Aorta (tissue), 5 donors: ENCODE measurements around the gene SUMO2. TPM values are rescaled to one million over a fixed set of nuclear protein-coding genes. Genes with fewer than 3 reads are reported as not detected.

Source experiments
- ATAC-seq: fragments of 200-7000 bp; cut with Tn5 transposase; one replicate; pipeline ENCODE4 v1.9.1; 2022; ENCODE audit warnings: moderate library complexity; ENCODE audit not compliant: low FRiP score
- DNase-seq, 2 donors: peaks; one replicate each; pipeline ENCODE4 v3.0.0-alpha.2; 2020
- H3K27ac ChIP-seq, 2 donors: one replicate each; pipeline ENCODE4 v1.5.1; 2013; ENCODE audit warnings: low read length in 2 of 2, mild to moderate bottlenecking in 2 of 2, moderate library complexity in 2 of 2, control low read depth in 1 of 2, inconsistent platforms in 1 of 2, low read depth in 1 of 2
- H3K27me3 ChIP-seq, 2 donors: one replicate each; pipeline ENCODE4 v1.6.1; 2013; ENCODE audit warnings: control low read depth in 1 of 2, low read length in 1 of 2, mild to moderate bottlenecking in 1 of 2, moderate library complexity in 1 of 2; ENCODE audit not compliant: insufficient read depth in 2 of 2, control insufficient read depth in 1 of 2
- H3K36me3 ChIP-seq, 2 donors: one replicate each; pipeline ENCODE4 v1.6.1; 2013; ENCODE audit warnings: control low read depth in 1 of 2, low read length in 1 of 2, mild to moderate bottlenecking in 1 of 2; ENCODE audit not compliant: insufficient read depth in 2 of 2, control insufficient read depth in 1 of 2
- H3K4me1 ChIP-seq, 2 donors: one replicate each; pipeline ENCODE4 v1.6.1; 2013; ENCODE audit warnings: low read length in 2 of 2, control low read depth in 1 of 2, mild to moderate bottlenecking in 1 of 2, moderate library complexity in 1 of 2; ENCODE audit not compliant: insufficient read depth in 2 of 2, control insufficient read depth in 1 of 2
- H3K4me3 ChIP-seq, 2 donors: one replicate each; pipeline ENCODE4 v1.5.1; 2013; ENCODE audit warnings: low read length in 2 of 2, control low read depth in 1 of 2, mild to moderate bottlenecking in 1 of 2
- H3K9me3 ChIP-seq: one replicate; pipeline ENCODE4 v1.6.1; 2013; ENCODE audit warnings: mild to moderate bottlenecking, low read length; ENCODE audit not compliant: control insufficient read depth
- WGBS, 2 donors: extraction: QIAGEN DNeasy Blood & Tissue Kit; methylation state at CpG; one replicate each; pipeline ENCODE4 v1.1.7; 2013; 5-methylcytosine and 5-hydroxymethylcytosine counted together
- intact Hi-C, 2 donors: fragments of 100-400 bp; cut with DNase I; formaldehyde crosslinking; loops; one replicate each; pipeline versions ENCODE4 v1.14.2 to v1.15.0; 2022
- polyA plus RNA-seq, 2 donors: library from polyadenylated mRNA; stranded (reverse); fragments of 200-250 nt; gene quantifications; one replicate each; pipeline ENCODE4 v1.2.3, GENCODE V29; 2013
- total RNA-seq, 2 donors: library from RNA; stranded (reverse); fragmentation: NEBNext Ultra II Directional; extraction: Animal tissue kit (Norgen Biotek cat#: 25700); gene quantifications; one replicate each; pipeline ENCODE4 v1.2.1, GENCODE V29; 2021
- donor health status: healthy with polysubstance abuse.
- donor health status: Bipolar disorder and iron deficiency.
- donor health status: DM: no; HTN: no; CAD: no.
- donor health status: DM: no; HTN: no; CAD: no.
- donor health status: DM: yes; HTN: yes; CAD: no.

SUMO2 gene
- total and polyA plus RNA-seq, 4 donors, result 96.2 to 280 (median 188) TPM

GRCh38 chr17:75155191-75155601 lies 27.6 kb downstream of the SUMO2 start:
- Histone ChIP-seq H3K4me3 (no peak overlapping the region), H3K27me3 (peaks cover 0 to 2% of the 10 kb centered on the region in 2 donors), H3K36me3 (no peaks in the 10 kb centered on the region), H3K4me1 (no peaks in the 10 kb centered on the region), H3K9me3 (no peaks in the 10 kb centered on the region), H3K27ac (no peak overlapping the region)
- DNase-seq (peak in 1 of 2 donors; percentile 5), ATAC-seq (no peak)
- WGBS, 2 donors, result 85 to 96% methylated on average over 3 of the region's 3 CpGs
- intact Hi-C loops, result no loop called here

DNA sequence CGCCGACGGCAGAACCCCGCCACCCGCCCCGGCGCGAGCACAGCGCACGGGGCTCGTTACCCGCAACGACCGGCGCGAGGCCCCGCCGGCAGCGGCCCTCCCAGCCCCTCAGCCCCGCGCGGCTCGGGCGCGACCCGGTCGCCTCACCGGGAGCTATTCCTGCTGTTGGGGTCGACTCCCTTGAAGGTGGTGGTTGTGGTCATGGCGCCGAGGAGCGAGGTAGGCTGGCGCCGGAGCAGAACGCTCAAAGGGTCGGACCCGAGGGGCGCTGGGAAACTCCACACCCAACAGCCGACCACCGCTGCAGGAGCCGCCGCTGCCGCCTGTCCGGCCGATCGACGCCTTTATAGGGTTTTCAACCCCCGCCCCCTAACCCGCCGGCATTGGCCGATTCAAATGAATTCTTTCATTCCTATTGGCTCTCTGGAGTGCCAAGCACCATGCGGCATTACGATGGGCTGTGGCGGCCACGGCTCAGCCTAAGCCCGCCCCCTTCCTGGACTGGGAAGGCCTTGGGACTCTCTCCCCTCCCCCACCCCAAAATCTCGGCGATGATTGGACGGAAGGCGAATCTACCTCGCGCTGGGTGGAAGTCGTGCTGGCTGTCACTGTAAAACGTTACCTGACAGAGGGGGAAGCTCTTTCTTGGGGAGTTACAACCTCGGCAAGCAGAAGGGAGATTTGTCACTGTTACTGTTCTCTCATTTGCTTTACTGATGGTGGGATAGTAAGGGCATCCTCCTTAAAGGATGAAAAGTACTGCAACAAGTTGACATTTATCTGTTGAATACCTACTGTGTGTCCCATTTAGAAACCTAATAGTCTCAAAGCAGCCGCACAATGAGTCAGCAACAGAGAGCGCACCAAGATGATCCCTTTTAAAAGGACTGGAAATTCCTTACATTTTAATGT lies 28.3 kb downstream of the SUMO2 start, which contains the start of gene JPT1:
Gene JPT1 (minus strand): TSS at position 318 of the 912 bp plus-strand sequence. CDS start 115 bp downstream, at position 203.
- Histone ChIP-seq H3K9me3 (no peaks in the 10 kb centered on the region), H3K4me1 (no peaks in the 10 kb centered on the region), H3K27me3 (peaks cover 0 to 2% of the 10 kb centered on the region in 2 donors), H3K36me3 (no peaks in the 10 kb centered on the region), H3K27ac (no peak within 1 kb of the TSS), H3K4me3 (peak within 1 kb of the TSS; percentile 44 to 69)
- ATAC-seq (peak; percentile 99), DNase-seq (peak; percentile 98 to 99)
- WGBS, 2 donors, result 2 to 3% methylated on average over 43 to 67 of the region's 67 CpGs
- intact Hi-C loops, result no loop called here

DNA sequence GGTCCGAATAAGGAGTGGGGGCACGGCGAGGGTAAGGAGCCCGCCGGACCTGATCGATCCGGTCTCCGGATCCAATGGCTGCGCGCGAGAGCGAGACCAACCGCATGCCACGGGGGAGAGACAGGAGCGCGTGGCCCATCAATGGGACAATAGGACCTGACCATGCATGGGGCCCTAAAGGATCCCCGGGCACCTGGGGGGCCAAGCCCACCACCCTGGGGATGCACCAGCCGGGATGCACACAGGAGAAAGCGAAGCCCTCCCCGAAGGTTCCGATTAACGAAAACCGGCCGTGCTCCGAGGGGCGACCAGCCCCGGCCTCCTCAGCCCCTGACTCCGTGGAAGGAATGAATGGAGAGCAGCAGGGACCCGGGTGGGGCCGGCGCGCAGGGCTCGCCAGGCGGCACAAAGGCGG lies 29.0 kb downstream of the SUMO2 start:
- H3K27me3 ChIP-seq, result peaks cover 0 to 2% of the 10 kb centered on the region in 2 donors
- H3K4me1 ChIP-seq, result no peaks in the 10 kb centered on the region
- H3K27ac ChIP-seq, result no peak overlapping the region
- peak overlapping the region; percentile 44 to 69 for H3K4me3 ChIP-seq
- no peaks in the 10 kb centered on the region for H3K36me3 ChIP-seq
- DNase-seq (no peak), ATAC-seq (no peak)
- no peaks in the 10 kb centered on the region for H3K9me3 ChIP-seq
- intact Hi-C loops, result no loop called here
- 0 to 1% methylated on average over 25 to 35 of the region's 35 CpGs for WGBS, 2 donors

- WGBS, 2 donors, result 5 to 7% methylated on average over 28 of the region's 28 CpGs
- peak in 1 of 2 donors; percentile 53 for DNase-seq
- Histone ChIP-seq H3K27me3 (peaks cover 0 to 2% of the 10 kb centered on the region in 2 donors), H3K27ac (no peak overlapping the region), H3K4me3 (peak overlapping the region; percentile 44 to 69), H3K4me1 (no peaks in the 10 kb centered on the region), H3K9me3 (no peaks in the 10 kb centered on the region), H3K36me3 (no peaks in the 10 kb centered on the region)
- intact Hi-C loops, result no loop called here
- no peak for ATAC-seq
Observed at GRCh38 chr17:75152922-75153779, 29.6 kb downstream of the SUMO2 start.

DNA sequence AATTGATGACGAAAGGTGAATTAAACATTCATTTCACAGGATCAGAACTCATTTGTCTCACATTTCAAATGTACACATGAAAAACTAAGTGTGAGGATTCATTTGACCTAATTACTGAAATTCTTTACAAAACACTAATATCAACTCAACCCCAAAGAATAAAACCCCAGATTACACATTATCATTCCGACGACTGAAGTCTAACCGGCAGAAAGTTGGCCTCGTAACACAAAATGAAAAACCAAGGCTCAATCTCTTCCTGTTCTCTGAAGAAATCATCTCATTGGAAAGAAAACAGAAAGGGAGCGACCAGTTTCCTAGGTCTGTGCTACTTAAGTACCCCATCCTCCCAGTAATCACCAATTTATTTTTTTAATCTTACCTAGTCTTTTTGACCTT lies 30.2 kb downstream of the SUMO2 start:
- intact Hi-C loops, result no loop called here
- 91 to 92% methylated on average over 6 of the region's 6 CpGs for WGBS, 2 donors
- no peaks in the 10 kb centered on the region for H3K36me3 ChIP-seq
- H3K4me1 ChIP-seq, result no peaks in the 10 kb centered on the region
- no peak overlapping the region for H3K27ac ChIP-seq
- no peak overlapping the region for H3K4me3 ChIP-seq
- ATAC-seq (no peak), DNase-seq (no peak)
- no peaks in the 10 kb centered on the region for H3K9me3 ChIP-seq
- H3K27me3 ChIP-seq, result peaks cover 0 to 2% of the 10 kb centered on the region in 2 donors

DNA sequence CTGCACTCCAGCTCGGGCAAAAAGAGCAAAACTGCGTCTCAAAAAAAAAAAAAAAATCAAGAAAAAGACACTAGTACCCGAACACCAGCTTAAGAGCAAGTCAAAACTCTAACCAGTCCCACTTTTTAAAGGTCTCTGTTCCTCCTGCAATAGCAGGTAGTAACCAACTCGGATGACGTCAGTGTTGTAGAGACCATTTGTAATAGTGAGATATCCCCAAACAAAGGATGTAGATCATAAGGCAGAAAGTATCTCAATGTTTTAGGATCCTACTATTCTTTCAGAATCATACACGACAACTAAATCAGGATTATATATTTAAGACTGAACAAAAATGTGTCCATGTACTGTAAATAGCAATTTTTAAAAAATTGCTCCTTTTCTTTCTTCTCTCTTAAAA lies 30.8 kb downstream of the SUMO2 start:
- peaks cover 0 to 2% of the 10 kb centered on the region in 2 donors for H3K27me3 ChIP-seq
- H3K27ac ChIP-seq, result no peak overlapping the region
- H3K4me1 ChIP-seq, result no peaks in the 10 kb centered on the region
- no peaks in the 10 kb centered on the region for H3K36me3 ChIP-seq
- no peaks in the 10 kb centered on the region for H3K9me3 ChIP-seq
- DNase-seq, result no peak
- H3K4me3 ChIP-seq, result no peak overlapping the region
- no peak for ATAC-seq
- 86 to 90% methylated on average over 6 of the region's 6 CpGs for WGBS, 2 donors
- intact Hi-C loops, result no loop called here

DNA sequence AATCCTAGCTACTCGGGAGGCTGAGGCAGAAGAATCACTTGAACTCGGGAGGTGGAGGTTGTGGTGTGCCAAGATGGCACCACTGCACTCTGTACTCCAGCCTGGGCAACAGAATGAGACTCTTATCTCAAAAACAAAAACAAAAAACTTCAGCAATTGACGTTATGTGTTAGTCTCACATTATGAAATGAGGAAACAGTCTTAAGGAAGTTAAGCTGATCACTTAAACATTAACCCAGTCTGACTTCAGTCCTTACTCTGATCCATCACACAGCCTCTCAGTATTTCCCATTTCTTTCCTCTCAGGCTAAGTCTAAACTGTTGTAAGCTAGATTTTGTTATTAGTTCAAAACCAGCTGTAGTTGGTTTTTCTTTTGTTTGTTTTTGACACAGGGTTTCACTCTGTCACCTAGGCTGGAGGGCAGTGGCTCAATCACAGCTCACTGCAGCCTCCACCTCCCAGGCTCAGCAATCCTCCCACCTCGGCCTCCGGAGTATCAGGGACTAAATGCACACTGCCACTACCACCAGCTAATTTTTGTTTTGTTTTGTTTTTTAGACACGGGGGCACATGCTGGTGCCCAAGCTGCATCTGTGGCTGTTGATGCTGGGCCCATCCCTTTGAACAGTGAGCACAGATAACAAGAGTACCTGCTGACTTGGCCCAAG lies 34.7 kb downstream of the SUMO2 start:
- Histone ChIP-seq H3K4me3 (no peak overlapping the region), H3K9me3 (no peaks in the 10 kb centered on the region), H3K27me3 (no peaks in the 10 kb centered on the region), H3K4me1 (no peaks in the 10 kb centered on the region), H3K36me3 (no peaks in the 10 kb centered on the region), H3K27ac (no peak overlapping the region)
- intact Hi-C loops, result no loop called here
- WGBS, 2 donors, result 63% methylated on average over 6 of the region's 6 CpGs
- ATAC-seq (no peak), DNase-seq (peak in 1 of 2 donors; percentile 27)

- no peak overlapping the region for H3K4me3 ChIP-seq
- intact Hi-C loops, result no loop called here
- H3K9me3 ChIP-seq, result no peaks in the 10 kb centered on the region
- H3K27ac ChIP-seq, result no peak overlapping the region
- no peaks in the 10 kb centered on the region for H3K27me3 ChIP-seq
- H3K4me1 ChIP-seq, result no peaks in the 10 kb centered on the region
- 79 to 84% methylated on average over 3 of the region's 3 CpGs for WGBS, 2 donors
- ATAC-seq (no peak), DNase-seq (no peak)
- H3K36me3 ChIP-seq, result no peaks in the 10 kb centered on the region
Observed at GRCh38 chr17:75146592-75146991, 36.2 kb downstream of the SUMO2 start.
